PFSK-1 (cell line): ENCODE measurements around the gene FGD6.

Experiments
- POLR2AphosphoS5 ChIP-seq: IDR thresholded peaks from 2 replicates; pipeline ENCODE4 v1.6.1; 2012; ENCODE audit warnings: low read depth, mild to moderate bottlenecking, control low read depth, low read length, moderate library complexity
- TAF1 ChIP-seq: IDR thresholded peaks from 2 replicates; pipeline ENCODE4 v1.6.1; 2012; ENCODE audit warnings: low read length, control low read depth, borderline replicate concordance; ENCODE audit not compliant: insufficient read depth

GRCh38 chr12:95114766-95115405, 102.4 kb downstream of the FGD6 start:
- TF ChIP-seq TAF1 (no peak), POLR2AphosphoS5 (no peak)
